EH (cell line): Measurements from ENCODE around the gene PRODH2.
"Not testable (repeated sequence)": the region's sequence is repeated elsewhere in the genome, so short reads cannot be mapped to it uniquely, and the experiment has no call there.

Experiments used
- DNase-seq: peaks from one replicate; pipeline ENCODE4 v3.0.0-alpha.2; 2015; ENCODE audit warnings: low read depth

The PRODH2 gene

DNA sequence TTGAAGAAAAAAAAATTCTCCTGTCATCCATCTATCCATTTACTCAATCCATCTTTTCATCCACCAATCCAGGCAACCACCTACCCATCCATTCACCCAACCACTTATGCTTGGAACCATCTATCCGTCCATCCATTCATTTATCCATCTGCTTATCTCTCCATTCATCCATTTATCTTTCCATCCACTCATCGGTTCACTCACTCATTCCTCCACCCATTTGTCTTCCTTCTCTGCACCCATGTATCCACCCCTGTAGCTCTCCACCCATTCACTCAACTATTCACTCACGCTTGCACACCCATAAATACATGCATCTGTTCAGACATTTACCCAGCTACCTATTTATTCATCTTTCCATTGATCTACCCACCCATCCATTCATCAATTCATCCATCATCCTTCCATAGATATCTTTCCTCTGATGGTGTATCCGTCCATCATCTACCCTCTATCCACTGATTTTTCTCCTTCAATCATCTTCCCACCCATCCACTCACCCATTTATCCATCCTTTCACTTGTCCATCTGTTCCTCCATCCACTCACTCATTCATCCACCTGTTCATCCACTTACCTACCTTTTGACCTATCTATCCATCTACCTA is 30.1 kb upstream of the PRODH2 start:
- DNase-seq: no peak

DNA sequence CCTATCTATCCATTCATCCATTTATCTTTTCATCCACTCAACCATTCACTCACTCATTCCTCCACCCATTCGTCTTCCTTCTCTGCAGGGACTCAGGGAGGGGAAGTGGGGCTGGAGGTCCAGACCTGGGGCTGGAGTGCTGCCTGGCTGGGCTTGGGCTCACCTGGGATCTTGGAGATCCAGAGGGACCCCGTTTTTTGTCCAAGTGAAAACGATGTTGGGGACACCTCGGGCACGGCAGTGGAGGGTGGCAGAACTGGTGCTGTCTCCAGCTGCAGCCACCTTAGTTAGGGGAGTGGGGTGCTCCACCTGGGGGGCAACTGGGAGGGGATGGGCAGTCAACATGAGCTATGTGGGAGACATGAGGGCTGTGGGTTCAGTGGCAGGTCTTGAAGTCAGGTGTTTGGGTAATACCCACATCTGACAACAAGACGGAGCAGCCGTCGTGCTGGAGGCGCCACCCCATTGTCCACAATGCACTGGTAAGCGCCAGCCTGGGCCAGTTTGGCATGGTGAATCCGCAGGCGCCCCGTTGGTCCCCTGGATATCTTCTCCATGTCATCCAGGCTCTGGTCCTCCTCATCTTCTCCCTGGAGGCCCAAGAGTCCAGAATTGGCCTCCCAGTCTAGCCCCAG is 29.4 kb upstream of the PRODH2 start:
- DNase-seq: no peak

DNA sequence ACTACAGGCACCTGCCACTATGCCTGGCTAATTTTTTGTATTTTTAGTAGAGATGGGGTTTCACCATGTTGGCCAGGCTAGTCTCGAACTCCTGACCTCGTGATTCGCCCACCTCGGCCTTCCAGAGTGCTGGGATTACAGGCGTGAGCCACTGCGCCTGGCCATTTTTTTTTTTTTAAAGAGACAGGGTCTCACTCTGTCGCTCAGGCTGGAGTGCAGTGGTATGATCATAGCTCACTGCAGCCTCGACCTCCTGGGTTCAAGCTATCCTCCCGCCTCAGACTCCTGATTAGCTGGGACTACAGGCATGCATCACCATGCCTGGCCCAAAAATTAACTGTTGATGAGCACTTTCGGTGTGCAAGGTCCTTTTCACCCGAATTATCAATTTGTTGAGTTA is 23.5 kb upstream of the PRODH2 start:
- not testable (repeated sequence) for DNase-seq

DNA sequence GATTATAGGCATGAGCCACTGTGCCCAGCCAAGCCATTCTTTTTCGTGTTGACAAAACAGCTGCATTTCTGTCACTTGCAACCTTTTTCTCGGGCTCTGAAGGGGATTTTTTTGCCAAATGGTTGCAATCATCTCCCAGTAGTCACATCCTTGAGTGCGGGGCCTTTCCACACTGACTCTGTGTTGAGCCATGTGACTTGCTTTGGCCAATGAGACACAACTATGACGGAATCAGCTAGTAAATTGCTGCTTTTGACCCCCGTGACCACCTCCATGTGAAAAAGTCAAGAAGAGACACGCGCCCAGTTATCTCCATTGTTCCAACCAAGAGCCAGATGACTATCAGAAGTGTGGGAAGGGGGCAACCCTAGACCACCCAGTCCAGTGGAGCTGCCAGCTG is 21.3 kb upstream of the PRODH2 start:
- no peak for DNase-seq

DNA sequence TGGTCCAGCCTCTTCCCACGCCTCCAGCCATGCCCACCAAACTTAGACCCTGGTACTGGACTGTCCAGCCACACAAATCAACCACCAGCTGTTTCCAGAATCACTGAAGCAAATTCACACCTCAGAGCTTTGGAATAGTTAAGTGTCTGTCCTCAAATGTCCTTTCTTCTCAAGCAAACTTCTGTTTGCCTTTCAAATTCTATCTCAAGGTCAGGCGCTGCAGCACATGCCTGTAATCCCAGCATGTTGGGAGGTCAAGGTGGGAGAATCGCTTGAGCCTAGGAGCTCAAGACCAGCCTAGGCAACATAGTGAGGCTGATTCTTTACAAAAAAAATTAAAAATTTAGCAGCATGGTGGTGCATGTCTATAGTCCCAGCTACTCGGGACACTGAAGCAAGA is 19.4 kb upstream of the PRODH2 start:
- no peak for DNase-seq

DNA sequence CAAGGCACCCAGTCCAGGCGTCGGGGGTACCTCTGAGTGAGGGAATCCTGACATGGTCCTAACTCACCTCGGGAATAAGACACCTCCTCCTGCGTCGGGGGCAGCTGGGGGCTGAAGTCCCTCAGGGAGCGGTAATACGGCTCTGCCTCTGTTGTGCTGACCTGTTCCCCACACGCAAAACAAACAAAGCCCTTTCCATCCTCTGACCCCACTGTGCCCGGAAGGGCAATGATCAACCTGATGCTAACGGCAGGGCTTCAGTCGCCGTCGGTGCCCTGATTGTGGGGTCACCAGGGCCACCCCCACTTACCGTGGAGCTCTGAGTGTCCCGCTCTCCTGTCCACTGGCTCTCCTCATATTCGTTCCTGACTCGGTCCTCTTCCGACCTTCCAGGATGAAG is 18.3 kb upstream of the PRODH2 start:
- no peak for DNase-seq

DNA sequence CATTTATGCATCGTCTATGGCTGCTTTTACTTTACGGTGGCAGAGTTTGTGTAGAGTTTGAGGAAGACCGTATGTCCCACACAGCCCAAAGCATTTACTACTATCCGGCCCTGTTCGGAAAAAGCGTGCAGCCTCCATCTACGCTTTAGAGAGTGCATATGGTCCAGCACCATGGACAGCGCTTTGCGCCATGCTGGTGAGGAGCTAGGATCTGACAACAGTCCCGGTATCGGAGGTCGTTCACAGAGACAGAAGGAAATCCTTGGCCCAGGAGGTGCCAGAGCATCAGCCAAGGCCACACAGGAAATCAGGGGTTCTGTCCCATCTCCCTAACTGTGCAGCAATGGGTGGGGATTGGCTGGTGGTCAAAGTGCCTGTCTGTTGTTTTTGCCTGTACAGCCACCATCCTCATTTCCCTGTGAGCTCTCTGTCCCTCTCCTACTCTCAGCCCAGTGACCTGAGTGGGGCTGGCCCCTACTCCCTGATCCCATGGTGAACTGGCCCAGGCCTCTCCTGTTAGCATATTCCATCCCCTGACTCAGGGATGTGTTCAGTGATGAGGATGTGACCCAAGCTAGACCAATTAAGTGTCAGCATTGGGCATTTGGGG is 16.2 kb upstream of the PRODH2 start:
- DNase-seq: peak; percentile 73

DNA sequence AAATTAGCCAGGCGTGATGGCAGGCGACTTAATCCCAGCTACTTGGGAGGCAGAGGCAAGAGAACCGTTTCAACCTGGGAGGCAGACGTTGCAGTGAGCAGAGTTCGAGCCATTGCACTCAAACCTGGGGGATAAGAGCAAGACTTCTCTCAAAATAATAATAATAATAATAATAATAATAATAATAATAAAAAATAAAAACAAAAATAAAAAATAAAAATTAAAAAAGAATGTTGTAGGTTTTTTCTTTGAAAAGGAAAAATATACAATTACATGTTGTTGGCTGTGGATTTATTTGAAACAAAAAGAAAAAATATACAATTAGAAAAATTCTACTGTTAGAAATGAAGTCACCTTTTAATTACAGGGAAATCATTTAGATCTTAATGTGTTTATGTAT is 11.5 kb upstream of the PRODH2 start:
- DNase-seq: no peak

DNA sequence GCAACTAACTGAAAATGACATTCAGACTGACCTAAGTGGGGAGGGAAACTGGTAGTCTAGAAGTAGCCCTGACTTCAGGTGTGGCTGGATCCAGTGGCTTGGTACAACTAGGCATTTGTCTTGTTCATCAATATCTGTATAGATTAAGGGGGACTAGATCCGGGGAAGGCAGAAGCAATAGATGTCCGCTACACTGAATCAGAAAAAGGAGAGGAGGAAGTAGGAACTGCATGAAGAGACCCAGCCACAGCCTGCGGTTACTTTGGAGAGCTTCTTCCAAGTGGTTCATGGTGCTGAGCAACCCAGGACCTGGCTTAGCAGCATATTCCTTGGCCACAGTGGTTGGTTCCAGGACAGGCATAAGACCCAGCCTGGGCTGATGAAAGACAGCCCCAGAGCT is 9.9 kb upstream of the PRODH2 start:
- no peak for DNase-seq

DNA sequence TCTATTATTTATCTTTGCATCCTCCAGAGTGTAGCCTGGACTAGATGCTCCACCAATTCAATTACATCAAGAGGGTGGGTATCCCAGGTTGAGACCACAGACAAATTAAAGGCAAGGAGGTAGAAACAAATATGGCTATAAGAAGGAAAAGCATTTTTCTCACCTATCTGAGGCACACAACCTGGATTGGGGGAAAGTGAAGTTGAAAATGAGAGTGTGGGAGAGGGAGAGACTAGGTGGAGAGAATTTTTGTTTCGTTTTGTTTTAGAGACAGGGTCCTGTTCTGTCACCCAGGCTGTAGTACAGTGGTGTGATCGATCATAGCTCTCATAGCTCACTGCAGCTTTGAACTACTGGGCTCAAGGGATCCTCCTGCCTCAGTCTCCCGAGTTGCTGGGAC is 5.8 kb upstream of the PRODH2 start:
- DNase-seq: no peak

DNA sequence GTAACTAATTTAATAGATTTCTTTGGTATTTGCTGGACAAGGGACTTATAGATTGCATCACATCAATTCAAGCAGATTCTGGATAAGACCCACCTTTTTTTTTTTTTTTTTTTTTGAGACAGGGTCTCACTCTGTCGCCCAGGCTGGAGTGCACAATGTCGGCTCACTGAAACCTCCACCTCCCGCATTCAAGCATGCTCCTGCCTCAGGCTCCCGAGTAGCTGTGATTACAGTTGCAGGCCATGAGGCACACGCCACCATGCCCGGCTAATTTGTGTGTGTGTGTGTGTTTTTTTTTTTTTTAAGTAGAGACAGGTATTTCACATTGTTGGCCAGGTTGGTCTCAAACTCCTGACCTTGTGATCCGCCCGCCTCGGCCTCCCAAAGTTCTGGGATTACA is 4.2 kb upstream of the PRODH2 start:
- no peak for DNase-seq

DNA sequence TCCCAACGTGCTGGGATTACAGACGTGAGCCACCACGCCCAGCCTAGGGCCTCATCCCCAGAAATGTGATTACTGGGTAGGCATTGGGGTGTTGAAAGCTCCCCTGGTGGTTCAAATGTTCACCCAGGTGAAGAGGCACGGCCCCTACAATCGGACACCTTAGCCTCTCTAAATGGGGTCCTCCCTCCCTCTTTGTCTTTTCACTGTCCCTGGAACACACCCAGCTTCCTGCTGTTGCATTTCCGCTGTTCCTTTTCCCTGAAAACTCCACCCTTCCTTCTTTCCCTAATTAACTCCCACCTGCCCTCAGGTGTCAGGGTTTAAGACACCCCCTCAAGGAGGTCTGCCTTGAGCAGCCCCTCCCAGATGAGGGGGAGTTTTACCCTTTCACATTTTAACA is 3.6 kb upstream of the PRODH2 start:
- no peak for DNase-seq

DNA sequence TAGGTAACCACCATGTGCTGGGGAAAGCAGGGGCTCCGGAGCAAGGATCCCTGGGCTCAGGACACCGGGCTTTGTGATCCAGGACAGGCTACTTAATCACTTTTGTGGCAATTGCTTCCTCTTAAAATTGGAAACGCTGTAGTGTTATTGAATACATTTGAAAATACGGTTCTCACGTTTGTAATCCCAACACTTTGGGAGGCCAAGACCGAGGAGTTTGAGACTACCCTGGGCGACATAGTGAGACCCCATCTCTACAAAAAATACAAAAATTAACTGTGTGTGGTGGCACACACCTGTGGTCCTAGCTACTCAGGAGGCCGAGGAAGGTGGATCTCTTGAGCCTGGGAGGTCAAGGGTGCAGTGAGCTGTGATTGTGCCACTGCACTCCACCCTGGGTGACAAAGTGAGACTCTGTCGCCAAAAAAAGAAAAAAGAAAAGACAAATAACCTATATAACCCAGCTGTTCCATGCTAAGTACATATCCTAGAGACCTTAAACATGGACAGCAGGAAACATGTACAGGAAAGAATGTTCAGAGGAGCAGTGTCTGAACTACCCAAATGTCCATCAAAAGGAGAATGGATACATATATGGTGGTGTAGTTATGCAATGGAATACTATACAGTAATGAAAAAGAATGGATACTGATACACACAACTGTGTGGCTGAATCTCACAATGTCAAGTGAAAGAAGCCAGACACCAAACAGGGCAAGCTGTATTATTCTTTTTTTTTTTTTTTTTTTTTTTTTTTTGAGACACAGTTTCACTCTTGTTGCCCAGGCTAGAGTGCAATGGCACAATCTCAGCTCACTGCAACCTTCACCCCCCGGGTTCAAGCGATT is 622 bp upstream of the PRODH2 start:
- DNase-seq: no peak

DNA sequence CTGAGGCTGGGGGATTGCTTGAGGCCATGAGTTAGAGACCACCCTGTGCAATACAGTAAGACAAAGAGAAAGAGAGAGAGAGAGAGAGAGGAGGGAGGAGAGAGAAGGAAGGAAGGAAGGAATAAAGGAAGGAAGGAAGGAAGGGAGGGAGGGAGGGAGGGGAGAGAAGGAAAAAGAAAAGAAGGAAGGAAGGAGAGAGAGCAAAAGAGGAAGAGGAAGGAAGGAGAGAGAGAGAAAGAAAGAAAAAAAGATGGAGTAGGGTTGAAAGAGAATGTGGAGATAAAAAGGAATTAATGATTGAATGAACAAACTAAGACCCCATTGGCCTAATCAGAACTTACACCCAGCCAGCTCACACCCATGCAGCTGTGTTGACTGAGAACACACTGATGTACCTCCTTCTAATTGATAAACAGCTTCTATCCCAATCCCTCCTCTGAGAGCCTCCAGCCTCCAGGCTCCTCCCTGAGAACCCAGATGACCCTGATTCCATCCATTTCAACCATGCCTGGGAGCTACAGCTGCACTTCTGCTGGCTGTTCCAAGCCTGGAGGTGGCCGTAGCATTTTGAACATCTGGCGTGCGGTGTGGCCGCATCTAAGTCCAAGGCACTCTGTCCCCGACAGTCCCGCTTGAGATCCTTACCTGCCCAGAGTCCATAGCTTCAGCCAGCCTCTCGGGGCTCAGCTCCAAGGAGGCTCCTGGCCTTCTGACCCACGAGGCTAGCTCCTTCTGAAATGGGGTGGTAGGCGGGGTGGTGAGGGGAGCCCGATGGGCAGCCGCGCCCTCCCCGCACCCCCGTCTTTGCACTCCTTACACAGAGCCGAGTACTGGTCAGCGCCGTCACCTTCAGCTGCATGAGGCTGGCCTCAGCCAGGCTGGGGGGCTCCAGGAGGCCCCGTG is 1.1 kb downstream of the PRODH2 start:
- DNase-seq: no peak

DNA sequence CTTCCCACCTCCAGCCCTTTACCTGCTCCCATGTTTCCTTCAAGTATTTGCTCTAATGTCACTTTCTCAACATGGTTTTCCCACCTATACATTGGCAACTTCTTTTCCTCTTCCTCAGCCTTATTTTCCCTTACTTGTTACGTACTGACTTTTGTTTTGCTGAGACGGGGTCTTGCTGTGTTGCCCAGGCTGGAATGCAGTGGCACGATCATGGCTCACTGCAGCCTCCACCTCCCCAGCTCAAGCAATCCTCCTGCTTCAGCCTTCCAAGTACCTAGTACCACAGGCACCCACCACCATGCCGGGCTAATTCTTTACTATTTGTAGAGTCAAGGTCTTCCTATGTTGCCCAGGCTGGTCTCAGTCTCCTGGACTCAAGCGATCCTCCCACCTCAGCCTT is 5.0 kb downstream of the PRODH2 start:
- DNase-seq: no peak

DNA sequence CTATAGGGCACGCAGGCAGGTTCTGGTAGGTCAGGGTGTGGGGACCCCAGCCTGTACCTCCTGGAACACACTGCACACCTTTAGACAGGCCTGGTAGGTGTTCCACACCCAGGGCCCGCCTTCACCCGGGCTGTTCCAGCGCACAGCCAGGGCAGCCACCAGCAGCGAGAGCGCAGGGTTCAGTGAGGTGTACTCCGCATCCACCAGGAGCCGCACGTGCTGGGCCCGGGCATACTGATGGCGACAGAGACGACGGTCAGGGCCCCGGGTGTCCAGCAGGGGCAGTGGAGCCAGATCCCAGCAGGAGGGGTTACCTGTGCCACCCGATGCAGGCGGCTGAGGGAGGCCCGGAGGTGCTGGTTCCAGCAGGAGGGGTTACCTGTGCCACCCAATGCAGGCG is 6.0 kb downstream of the PRODH2 start:
- DNase-seq: no peak

DNA sequence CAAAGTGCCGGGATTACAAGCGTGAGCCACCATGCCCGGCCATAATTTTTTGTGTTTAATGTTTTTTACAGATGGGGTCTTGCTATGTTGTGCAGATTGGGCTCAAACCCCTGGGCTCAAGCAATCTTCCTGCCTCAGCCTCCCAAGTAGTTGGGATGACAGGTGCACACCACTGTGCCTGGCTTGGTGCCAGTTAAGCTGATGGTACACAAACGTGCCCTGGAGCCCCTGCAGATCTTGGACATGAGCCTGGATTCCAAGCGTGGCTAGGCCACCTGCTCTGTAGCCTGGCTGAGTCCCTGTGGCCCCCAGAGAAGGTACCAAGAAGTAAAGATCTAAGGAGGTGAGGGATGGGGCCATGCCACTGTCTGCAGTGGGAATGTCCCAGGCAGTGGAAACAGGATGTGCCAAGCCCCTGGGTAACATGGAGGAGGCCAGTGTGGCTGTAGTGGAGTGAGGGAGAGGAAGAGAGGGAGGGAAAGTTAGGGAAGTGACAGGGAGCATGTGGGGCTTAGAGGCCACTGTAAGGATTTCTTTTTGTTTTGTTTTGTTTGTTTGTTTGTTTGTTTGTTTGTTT is 7.0 kb downstream of the PRODH2 start:
- no peak for DNase-seq

DNA sequence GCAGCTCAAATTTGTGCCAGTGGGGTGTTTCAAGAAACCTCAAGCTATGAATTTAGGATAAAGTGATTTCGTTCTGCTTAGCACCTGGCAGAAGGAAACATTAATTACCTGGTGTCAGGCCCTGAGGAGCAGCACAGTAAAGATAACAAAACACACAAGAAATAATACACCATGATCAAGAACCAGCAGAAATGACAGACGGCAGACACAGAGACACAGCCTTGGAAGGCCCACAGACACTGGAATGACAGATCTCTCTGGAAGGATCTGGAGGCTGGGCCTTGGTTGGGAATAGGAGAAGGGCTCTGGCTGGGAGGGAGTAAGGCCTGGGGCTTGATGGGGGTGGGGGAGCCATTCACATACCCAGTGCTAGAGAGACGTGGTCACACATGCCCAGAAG is 10.8 kb downstream of the PRODH2 start:
- DNase-seq: no peak

DNA sequence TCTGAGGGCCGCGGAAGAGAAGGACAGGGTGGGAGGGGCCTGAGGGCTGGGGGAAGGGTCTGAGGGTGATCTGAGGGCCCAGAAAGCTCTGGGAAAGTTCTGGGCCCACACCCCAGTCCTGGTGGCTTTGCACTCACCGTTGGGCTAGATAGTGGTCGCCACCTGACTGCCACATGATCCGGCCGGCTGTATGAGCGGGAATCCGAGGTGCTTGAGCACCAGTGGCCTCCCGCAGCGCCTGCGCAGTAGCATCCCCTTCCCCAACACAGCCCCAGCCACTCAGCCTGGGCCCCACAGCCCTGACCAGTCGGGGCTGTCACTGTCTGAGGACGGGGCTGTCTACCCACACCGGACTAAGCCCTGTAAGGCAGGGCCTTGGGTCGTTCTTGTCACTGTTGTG is 15.0 kb downstream of the PRODH2 start:
- no peak for DNase-seq

DNA sequence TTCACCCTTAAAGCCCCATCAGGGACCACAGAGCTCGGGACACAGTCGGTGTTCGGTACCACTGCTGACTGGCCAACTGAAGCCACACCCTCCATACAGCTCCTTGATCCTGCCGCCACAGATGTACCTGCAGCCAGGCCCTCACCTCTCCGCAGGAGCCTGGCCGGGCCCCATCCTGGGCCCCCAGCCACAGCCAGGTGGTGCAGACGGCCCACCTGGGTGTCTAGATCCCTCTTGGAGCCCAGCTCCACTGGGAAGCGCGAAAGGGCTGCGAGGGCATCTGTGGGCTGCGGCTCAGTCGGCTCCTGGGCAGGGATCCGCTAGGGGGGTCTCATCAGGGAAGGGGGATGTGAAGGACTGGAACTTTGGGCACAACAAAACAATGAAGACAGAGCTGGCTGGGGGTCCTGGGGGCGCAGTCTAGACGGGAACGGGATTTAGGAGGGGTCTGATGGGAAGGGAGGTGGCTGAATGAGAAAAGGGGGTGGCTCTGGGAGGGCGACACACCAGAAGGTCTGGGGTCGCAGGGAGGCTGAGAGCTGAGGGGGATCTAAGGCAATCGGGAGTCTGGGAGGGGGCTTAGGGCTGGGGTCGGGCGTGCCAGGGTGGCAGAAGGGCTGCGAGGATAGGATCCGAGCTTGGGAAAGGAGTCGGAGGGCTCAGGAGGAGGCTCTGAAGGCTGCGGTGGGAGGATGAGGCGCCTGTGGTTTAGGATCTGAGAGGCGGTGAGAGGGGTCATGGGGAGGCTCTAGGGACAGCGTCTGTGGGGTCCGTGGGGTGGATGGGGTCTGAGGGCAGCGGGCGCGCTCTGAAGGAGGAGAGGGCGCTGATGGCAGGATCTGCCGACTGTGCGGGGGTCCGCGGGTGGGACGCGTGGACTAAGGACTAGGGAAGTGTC is 15.8 kb downstream of the PRODH2 start:
- DNase-seq: no peak

DNA sequence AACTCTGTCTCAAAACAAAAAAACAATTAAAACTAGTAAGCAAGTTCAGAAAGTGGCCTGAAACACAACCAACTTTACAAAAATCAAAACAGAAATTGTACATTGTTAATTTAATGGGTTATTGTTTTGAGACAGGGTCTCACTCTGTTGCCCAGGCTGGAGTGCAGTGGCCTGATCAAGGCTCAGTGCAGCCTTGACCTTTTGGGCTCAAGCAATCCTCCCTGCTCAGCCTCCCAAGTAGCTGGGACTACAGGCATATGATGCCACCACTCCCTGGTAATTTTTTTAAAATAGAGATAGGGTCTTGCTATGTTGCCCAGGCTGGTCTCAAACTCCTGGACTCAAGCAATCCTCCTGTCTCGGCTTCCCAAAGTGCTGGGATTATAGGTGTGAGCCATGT is 17.1 kb downstream of the PRODH2 start:
- DNase-seq: not testable (repeated sequence)
